GM12878 (cell line): ENCODE results near the gene ARHGEF10L. TPM values are rescaled to one million over a fixed set of nuclear protein-coding genes. Genes with fewer than 3 reads are reported as not detected.

ENCODE experiments used
- IKZF1 ChIP-seq: fragments of 450-650 bp; conservative IDR thresholded peaks from 2 replicates; pipeline ENCODE4 v1.6.1; 2017; ENCODE audit warnings: antibody characterized with exemption, mild to moderate bottlenecking
- MEF2B ChIP-seq: fragments of 450-650 bp; IDR thresholded peaks from 2 replicates; pipeline ENCODE4 v1.6.1; 2018; ENCODE audit warnings: mild to moderate bottlenecking, moderate library complexity; ENCODE audit not compliant: partially characterized antibody, poor library complexity, severe bottlenecking
- POLR2A ChIP-seq: IDR thresholded peaks from 2 replicates; pipeline ENCODE4 v1.6.1; 2011; ENCODE audit warnings: low read depth, mild to moderate bottlenecking, low read length
- RBBP5 ChIP-seq: fragments of 200-600 bp; sonication (generic); conservative IDR thresholded peaks from 2 replicates; pipeline ENCODE4 v1.6.1; 2016
- RUNX3 ChIP-seq: IDR thresholded peaks from 2 replicates; pipeline ENCODE4 v1.6.1; 2012; ENCODE audit warnings: low read length, inconsistent platforms
- SIN3A ChIP-seq: IDR thresholded peaks from 2 replicates; pipeline ENCODE4 v1.6.1; 2012; ENCODE audit warnings: low read depth, low read length, improper control_type of control experiment
- polyA plus RNA-seq, 11 experiments: library from polyadenylated mRNA; depleted of rRNA in 4 of 11; unstranded in 6 of 11; stranded (reverse) in 5 of 11; fragments of >200 nt; fragmentation: Nextera tagmentation in 4 of 11; fragmentation: Illumina TruSeq in 1 of 11; extraction: Ambion mirVana in 4 of 11; extraction: Trizol in 1 of 11; gene quantifications; 1 replicate in 1 of 11; 2 replicates in 10 of 11; pipeline versions ENCODE4 v1.2.1 to v1.2.3, GENCODE V29; 2011 to 2016; ENCODE audit warnings: inconsistent platforms in 2 of 11, missing spikeins in 2 of 11, low read depth in 1 of 11
- total RNA-seq, 4 experiments: library from RNA; depleted of rRNA in 3 of 4; stranded (reverse); fragments of >200 nt in 3 of 4; fragmentation: Illumina TruSeq in 1 of 4; extraction: Trizol in 1 of 4; gene quantifications; 2 replicates each; pipeline versions ENCODE4 v1.2.1 to v1.2.3, GENCODE V29; 2013 to 2021
- TF ChIP-seq, protein P1 (sequence below): fragments of 450-650 bp; IDR thresholded peaks from 2 replicates; pipeline ENCODE4 v1.6.1; 2018; ENCODE audit warnings: borderline replicate concordance, mild to moderate bottlenecking; ENCODE audit not compliant: partially characterized antibody
- TF ChIP-seq, protein P2 (sequence below): IDR thresholded peaks from 2 replicates; pipeline ENCODE4 v1.6.1; 2011; ENCODE audit warnings: low read depth, mild to moderate bottlenecking, low read length, moderate library complexity, borderline replicate concordance; ENCODE audit errors: extremely low read depth

Gene ARHGEF10L
- total and polyA plus RNA-seq, 10 of the 15 experiments (the other 5 are each of a cell fraction or from before 2014, with no cell fraction given), result 0.05 to 0.94 (median 0.28) TPM; not detected in 2

DNA sequence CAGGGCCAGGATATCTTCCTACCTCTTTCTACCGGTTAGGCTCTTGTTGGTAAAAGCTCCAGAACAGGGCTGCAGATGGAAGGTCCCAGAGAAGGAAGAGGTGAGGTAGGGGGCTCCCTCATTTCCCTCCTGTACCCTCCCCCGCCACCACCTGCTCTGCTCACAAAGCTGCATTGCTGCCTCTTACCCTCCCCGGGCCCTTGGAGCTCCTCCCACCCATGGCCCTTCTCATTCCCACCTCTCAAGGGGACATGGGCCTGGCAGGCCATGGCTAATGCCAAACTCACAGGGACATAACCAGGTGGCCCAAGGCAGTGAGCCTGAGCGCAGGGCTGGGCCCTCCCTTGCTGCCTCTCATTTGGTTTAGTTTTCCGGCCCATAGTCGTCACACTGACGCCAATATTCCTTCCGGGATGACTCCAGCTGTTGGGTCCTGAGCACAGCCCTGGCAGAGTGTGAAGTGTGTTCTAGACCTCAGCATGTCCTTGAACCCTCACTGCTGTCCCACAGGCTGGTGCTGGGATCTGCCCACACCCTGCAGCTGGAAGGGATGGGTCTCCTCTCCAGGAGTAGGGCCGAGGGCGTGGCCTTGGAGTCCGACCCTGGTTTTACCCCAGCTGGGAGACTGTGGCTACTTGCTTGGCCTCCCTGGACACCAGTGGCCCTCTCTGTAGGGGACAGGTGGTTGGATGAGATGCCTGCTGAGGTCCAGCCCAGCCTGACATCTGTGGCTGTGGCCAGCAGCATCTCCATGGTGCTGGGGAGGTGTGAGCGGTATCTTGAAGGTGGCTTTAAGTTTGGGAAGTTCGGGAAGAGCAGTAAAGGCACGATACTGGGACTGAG is 104.6 kb downstream of the ARHGEF10L start (continued):
- TF ChIP-seq, protein P1, sequence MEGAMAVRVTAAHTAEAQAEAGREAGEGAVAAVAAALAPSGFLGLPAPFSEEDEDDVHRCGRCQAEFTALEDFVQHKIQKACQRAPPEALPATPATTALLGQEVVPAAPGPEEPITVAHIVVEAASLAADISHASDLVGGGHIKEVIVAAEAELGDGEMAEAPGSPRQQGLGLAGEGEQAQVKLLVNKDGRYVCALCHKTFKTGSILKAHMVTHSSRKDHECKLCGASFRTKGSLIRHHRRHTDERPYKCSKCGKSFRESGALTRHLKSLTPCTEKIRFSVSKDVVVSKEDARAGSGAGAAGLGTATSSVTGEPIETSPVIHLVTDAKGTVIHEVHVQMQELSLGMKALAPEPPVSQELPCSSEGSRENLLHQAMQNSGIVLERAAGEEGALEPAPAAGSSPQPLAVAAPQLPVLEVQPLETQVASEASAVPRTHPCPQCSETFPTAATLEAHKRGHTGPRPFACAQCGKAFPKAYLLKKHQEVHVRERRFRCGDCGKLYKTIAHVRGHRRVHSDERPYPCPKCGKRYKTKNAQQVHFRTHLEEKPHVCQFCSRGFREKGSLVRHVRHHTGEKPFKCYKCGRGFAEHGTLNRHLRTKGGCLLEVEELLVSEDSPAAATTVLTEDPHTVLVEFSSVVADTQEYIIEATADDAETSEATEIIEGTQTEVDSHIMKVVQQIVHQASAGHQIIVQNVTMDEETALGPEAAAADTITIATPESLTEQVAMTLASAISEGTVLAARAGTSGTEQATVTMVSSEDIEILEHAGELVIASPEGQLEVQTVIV, result no peak
- TF ChIP-seq, protein P2, sequence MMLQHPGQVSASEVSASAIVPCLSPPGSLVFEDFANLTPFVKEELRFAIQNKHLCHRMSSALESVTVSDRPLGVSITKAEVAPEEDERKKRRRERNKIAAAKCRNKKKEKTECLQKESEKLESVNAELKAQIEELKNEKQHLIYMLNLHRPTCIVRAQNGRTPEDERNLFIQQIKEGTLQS, result no peak
- TF ChIP-seq MEF2B (no peak), RBBP5 (no peak), RUNX3 (no peak), POLR2A (no peak), IKZF1 (no peak), SIN3A (no peak)
